Tongue (tissue), 2 donors: ENCODE results near the gene DMXL2. TPM values are rescaled to one million over a fixed set of nuclear protein-coding genes. Genes with fewer than 3 reads are reported as not detected.

Experiments
- DNase-seq: peaks from one replicate; pipeline ENCODE4 v3.0.0-alpha.2; 2015
- total RNA-seq: library from RNA; depleted of rRNA; stranded (reverse); fragments of >200 nt; gene quantifications from one replicate; pipeline ENCODE4 v1.2.3, GENCODE V29; 2014

Gene DMXL2
- total RNA-seq, 1 donor from 2014 or later = 40.0 TPM

DNA sequence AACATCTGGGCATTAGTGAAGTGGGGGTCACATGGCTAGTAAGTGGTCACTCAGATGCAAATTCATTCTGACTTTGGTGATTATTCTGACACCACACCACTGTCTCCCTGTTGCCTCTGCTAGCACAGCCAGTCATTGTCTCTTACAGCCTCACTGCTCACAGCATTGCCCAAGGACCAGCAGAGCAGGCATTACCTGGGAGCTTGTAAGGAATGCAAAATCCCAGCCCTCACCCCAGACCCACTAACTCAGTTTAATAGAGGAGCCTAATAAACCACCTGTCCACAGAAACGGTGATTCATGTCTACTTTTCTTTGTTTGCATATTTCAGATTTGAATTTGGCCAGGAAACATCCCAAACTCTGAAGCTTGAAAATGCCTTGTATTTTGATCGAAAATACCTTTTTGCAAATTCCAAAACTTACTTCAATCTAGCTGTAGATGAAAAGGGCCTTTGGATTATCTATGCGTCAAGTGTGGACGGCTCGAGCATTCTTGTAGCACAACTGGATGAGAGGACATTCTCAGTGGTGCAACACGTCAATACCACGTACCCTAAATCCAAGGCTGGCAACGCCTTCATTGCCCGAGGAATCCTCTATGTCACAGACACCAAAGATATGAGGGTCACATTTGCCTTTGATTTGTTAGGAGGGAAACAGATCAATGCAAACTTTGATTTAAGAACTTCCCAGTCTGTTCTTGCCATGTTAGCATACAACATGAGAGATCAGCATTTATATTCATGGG is 218.4 kb downstream of the DMXL2 start:
- DNase-seq = no peak

DNA sequence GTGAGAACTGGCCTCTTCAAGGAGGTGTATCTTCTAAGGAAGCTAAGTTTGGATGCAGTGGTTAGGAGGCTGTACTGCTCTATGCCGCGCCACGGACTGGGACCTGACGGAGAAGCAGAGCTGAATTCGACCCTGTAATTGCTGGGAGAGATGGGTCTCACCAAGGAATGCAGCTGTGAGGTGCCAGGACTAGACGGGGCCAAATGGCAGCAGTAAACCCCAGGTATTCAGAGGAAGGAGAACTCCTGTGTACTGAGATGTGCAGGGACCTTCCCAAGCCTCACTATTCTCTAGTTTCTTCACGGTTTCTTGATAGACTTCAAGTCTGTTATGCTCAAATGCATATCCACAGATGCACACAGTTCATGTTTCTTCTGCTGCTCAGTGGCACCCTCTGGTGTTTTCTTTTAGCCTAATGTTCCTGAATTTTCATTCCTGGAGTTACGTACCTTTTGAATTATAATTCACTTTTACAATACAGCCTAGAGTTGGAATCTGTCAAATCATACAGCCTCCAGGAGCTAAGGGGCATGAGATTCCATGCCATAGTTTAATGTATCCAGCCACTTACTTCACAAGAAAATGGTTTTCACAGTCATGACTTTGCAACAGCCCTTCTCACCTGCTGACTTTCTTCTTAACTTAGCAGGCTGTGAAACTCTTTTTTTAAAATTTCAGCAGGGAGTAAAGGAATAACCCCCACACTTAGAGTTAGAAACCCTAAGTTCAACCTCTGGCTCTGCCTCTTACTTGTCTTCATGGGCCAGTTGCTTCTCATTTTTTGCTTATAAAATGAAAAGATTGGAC is 219.3 kb downstream of the DMXL2 start:
- DNase-seq = peak; percentile 65

DNA sequence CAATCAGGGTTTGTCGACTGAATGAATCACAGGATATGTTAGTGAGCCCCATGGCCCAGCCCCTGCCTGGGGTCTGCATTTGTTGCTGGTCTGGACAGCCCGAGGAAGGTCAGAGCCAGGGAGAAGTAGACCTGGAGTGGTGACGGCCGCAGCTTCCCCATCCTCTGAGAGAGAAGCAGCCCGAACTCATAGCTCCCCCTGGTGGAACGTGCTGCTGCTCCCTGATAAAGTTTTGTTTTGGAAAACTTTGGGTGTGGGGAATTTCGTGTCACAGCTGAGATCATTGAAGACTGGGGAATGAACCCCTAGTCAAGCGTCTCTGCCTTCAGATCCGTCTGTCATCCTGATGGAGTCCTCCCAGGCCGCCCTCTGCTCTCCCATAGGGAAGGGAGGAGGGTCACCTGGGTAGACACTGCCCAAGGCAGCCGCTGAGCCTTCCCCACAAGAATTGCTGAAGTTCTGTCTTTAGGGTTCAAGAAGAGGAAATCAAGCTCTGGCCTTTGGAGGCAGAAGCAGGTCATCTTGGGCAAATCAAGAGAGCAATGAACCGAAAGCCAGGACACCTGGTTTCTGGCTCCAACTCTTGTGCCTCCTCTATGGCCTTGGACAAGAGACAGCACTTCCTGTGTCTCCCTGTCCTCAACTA is 220.6 kb downstream of the DMXL2 start:
- peak; percentile 21 for DNase-seq

DNA sequence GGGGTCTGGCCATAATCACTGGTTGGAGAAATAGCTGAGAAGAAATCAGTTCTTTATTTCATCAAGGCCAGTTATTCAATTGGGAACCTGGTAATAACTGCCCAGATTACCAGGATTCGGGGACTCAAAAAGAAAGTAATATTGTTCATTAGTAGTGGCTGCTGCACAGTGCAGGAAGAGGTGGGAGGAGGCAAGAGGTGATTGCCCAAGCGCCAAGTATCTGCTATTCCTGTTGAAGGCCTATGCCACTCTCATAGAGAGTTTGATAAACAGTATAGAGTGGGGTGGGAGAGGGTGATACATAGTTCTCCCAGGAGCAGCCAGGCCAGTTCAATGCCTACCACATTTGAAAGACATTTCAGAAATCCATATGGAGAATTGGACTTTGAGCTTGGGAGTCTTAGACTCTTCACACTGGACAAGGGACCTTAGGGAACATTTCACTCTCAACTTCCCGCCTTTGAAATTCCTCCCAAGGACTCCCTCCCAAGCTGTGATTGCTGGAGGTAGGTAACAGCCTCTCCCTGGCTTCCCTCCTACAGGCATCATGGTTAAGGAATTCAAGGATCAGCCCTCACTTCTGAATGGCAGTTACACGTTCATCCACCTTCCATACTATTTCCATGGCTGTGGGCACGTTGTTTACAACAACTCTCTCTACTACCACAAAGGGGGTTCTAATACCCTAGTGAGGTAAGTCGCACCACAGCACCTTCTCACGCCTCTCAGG is 221.4 kb downstream of the DMXL2 start:
- DNase-seq = no peak

DNA sequence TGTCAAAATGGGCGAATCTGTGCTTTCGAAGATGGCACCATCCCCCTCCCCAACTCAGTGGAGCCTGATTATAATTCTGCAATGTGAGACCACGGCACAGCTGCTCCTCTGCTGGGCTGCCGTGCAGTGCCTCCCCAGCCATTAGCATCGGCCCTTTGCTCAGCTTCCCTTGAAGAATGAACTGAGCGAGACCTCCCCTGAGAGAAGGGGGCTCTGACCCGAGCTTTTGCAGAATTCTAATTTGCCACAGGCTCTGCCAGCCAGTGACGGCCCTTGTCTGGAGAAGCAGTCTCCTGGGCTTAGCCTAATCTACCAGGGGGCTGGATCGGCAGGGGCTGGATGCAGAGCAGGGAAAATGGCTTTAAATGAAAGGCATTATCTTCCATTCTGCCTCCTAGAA is 223.9 kb downstream of the DMXL2 start:
- peak; percentile 22 for DNase-seq

Other genes starting within 250 kb of the DMXL2 start
- gene SCG3, start 58.7 kb upstream of the DMXL2 start, total RNA-seq = 0.51 TPM
- gene LYSMD2, start 114.9 kb upstream of the DMXL2 start, total RNA-seq = 4.7 TPM
- gene TMOD2, start 128.8 kb upstream of the DMXL2 start, total RNA-seq = 14.5 TPM
- gene TMOD3, start 206.9 kb upstream of the DMXL2 start, total RNA-seq = 24.5 TPM